ENCODE measurements around the gene SPACA6. TPM values are rescaled to one million over a fixed set of nuclear protein-coding genes. Genes with fewer than 3 reads are reported as not detected.

Gene SPACA6
- total and polyA plus RNA-seq, 10 of the 15 experiments (the other 5 are each of a cell fraction or from before 2014, with no cell fraction given): 0.31 to 6.5 (median 1.7) TPM

GRCh38 chr19:51706296-51706695 is 13.2 kb downstream of the SPACA6 start:
- Histone ChIP-seq H3K27me3 (replicated peaks in 1 of 2; ENCODE audit: control insufficient read depth in 2 of 2, insufficient read depth in 2 of 2, low read length in 1 of 2) (no peaks in the 10 kb centered on the region; a peak in 1 of 4 replicates), H3K4me2 (ENCODE audit: control insufficient read depth, insufficient read depth) (no peak overlapping the region), H3K9me3 (replicated peaks; ENCODE audit: control insufficient read depth, insufficient read depth, low read length) (peaks cover 1% of the 10 kb centered on the region; the same call in 1 of the 3 replicates), H3K27ac (ENCODE audit: control insufficient read depth, insufficient read depth) (no peak overlapping the region), H3K4me3 (no peak overlapping the region), H3K9ac (ENCODE audit: control insufficient read depth, insufficient read depth, low read length) (no peak overlapping the region), H3K79me2 (ENCODE audit: control insufficient read depth, insufficient read depth, low read length) (peaks cover 3% of the 10 kb centered on the region), H3K4me1 (ENCODE audit: control insufficient read depth, insufficient read depth, low read length) (no peaks in the 10 kb centered on the region; the same call in 1 of the 2 replicates), H3K36me3 (ENCODE audit: control insufficient read depth in 2 of 2, insufficient read depth in 2 of 2, low read length in 1 of 2) (no peaks in the 10 kb centered on the region), H2AFZ (ENCODE audit: control insufficient read depth, low read depth, low read length) (no peak overlapping the region), H4K20me1 (ENCODE audit: control insufficient read depth, insufficient read depth) (no peaks in the 10 kb centered on the region)
- FAIRE-seq (no peak), DNase-seq (ENCODE audit: low read depth, low spot score) (no peak), ATAC-seq (no peak)
- SMC1A ChIA-PET (ENCODE audit: uncharacterized antibody, unreplicated experiment): no interaction called here
- WGBS (ENCODE audit: insufficient coverage, insufficient replicate concordance, low lambda C conversion rate, missing lambda C conversion rate): 95% methylated on average over 4 of the region's 4 CpGs
- intact Hi-C loops (cut with micrococcal nuclease; ENCODE audit: unreplicated experiment): no loop called here
- RAD21 ChIA-PET (ENCODE audit: unreplicated experiment): no interaction called here
- BruUV-seq (replicated peaks): no TSS peak
- CTCF ChIA-PET: no interaction called here
- in situ Hi-C loops (cut with MboI): no loop called here
- TF ChIP-seq BMI1 (IDR thresholded peaks at IDR 0.05; ENCODE audit: borderline replicate concordance): no peak
- no peak for TF ChIP-seq ZBTB40 (IDR thresholded peaks at IDR 0.05; ENCODE audit: borderline replicate concordance)
- no peak for TF ChIP-seq IRF4 (IDR thresholded peaks at IDR 0.05; ENCODE audit: low read depth, low read length)
- no peak for TF ChIP-seq STAT3 (IDR thresholded peaks at IDR 0.05; ENCODE audit: low read depth, low read length)
- no peak for TF ChIP-seq MLLT1 (IDR thresholded peaks at IDR 0.05)
- TF ChIP-seq JUNB (IDR thresholded peaks at IDR 0.05): no peak
- no peak for TF ChIP-seq ATF7 (IDR thresholded peaks at IDR 0.05; ENCODE audit: low read depth)
- no peak for TF ChIP-seq RELA (IDR thresholded peaks at IDR 0.05; ENCODE audit: borderline replicate concordance, partially characterized antibody)
- TF ChIP-seq PML (IDR thresholded peaks at IDR 0.05; ENCODE audit: low read length): no peak
- no peak for TF ChIP-seq SMARCA5 (IDR thresholded peaks at IDR 0.05)
- TF ChIP-seq ASH2L (IDR thresholded peaks at IDR 0.05; ENCODE audit: borderline replicate concordance, low read depth): no peak
- no peak for TF ChIP-seq TCF3 (IDR thresholded peaks at IDR 0.05; ENCODE audit: borderline replicate concordance, insufficient read depth, low read depth, low read length)
- no peak for TF ChIP-seq BCL11A (IDR thresholded peaks at IDR 0.05; ENCODE audit: low read depth, low read length)
- TF ChIP-seq FOS (IDR thresholded peaks at IDR 0.05; ENCODE audit: borderline replicate concordance, extremely low read depth, insufficient read length): no peak
- TF ChIP-seq SMAD5 (IDR thresholded peaks at IDR 0.05; ENCODE audit: low read depth): no peak
- TF ChIP-seq USF1 (IDR thresholded peaks at IDR 0.05; ENCODE audit: borderline replicate concordance, extremely low read length, insufficient read depth, low read depth, low read length): no peak
- TF ChIP-seq RAD51 (IDR thresholded peaks at IDR 0.05): no peak
- no peak for TF ChIP-seq POLR2AphosphoS2 (IDR thresholded peaks at IDR 0.05; ENCODE audit: low read depth, low read length)
- POLR2A ChIA-PET: no interaction called here

Data from GM12878 (cell line).